Suprapubic skin (tissue), 4 donors: ENCODE data around the gene ADI1. TPM values are rescaled to one million over a fixed set of nuclear protein-coding genes. Genes with fewer than 3 reads are reported as not detected.
"Not testable (repeated sequence)": the region's sequence is repeated elsewhere in the genome, so short reads cannot be mapped to it uniquely, and the experiment has no call there.

Experiments used
- DNase-seq, 2 donors: peaks; one replicate each; pipeline ENCODE4 v3.0.0-alpha.2; 2019; ENCODE audit warnings: low spot score in 2 of 2
- H3K27ac ChIP-seq: fragments of 200-600 bp; sonication (generic); one replicate; pipeline ENCODE4 v1.5.1; 2019
- H3K27me3 ChIP-seq: fragments of 200-600 bp; sonication (generic); one replicate; pipeline ENCODE4 v1.5.1; 2019
- H3K36me3 ChIP-seq: fragments of 200-600 bp; sonication (generic); one replicate; pipeline ENCODE4 v1.5.1; 2019
- H3K4me1 ChIP-seq: fragments of 200-600 bp; sonication (generic); one replicate; pipeline ENCODE4 v1.5.1; 2019
- H3K4me3 ChIP-seq: fragments of 200-600 bp; sonication (generic); one replicate; pipeline ENCODE4 v1.5.1; 2019; ENCODE audit warnings: mild to moderate bottlenecking
- H3K9me3 ChIP-seq: fragments of 200-600 bp; sonication (generic); one replicate; pipeline ENCODE4 v1.5.1; 2019
- CTCF ChIP-seq, 2 donors: fragments of 200-600 bp in 1 of 2; fragments of 450-650 bp in 1 of 2; sonication (generic) in 1 of 2; IDR thresholded peaks; one replicate each; pipeline ENCODE4 v1.5.1; 2016 to 2019; ENCODE audit warnings: antibody characterized with exemption in 2 of 2, mild to moderate bottlenecking in 1 of 2, moderate library complexity in 1 of 2
- EP300 ChIP-seq: sonication (generic); formaldehyde crosslinking; IDR thresholded peaks from one replicate; pipeline ENCODE4 v1.6.1; 2017; ENCODE audit warnings: antibody characterized with exemption
- POLR2A ChIP-seq, 2 donors: fragments of 450-650 bp; IDR thresholded peaks; one replicate each; pipeline ENCODE4 v1.6.1; 2017; ENCODE audit warnings: antibody characterized with exemption in 2 of 2, mild to moderate bottlenecking in 2 of 2, moderate library complexity in 2 of 2
- POLR2AphosphoS5 ChIP-seq, 3 donors: sonication (generic); formaldehyde crosslinking; IDR thresholded peaks; one replicate each; pipeline ENCODE4 v1.6.1; 2017; ENCODE audit warnings: antibody characterized with exemption in 3 of 3
- WGBS: methylation state at CpG from one replicate; pipeline ENCODE4 v1.1.5; 2018; 5-methylcytosine and 5-hydroxymethylcytosine counted together
- total RNA-seq, 4 donors: library from RNA; depleted of rRNA; stranded (reverse); fragments of >200 nt; gene quantifications; one replicate each; pipeline ENCODE4 v1.1.0, GENCODE V29; 2016

ADI1 gene
- total RNA-seq, 4 donors from 2014 or later, result 39.2 to 54.4 (median 45.4) TPM

- WGBS, result 93% methylated on average over 18 of the region's 18 CpGs
- Histone ChIP-seq H3K36me3 (peaks cover 71% of the 10 kb centered on the region), H3K4me3 (no peak overlapping the region), H3K27ac (no peak overlapping the region), H3K4me1 (no peaks in the 10 kb centered on the region), H3K27me3 (no peaks in the 10 kb centered on the region), H3K9me3 (no peaks in the 10 kb centered on the region)
- DNase-seq, result peak in 1 of 2 donors; percentile 5
- TF ChIP-seq POLR2AphosphoS5 (IDR thresholded peaks at IDR 0.05) (no peak), EP300 (no peak), POLR2A (IDR thresholded peaks at IDR 0.05) (no peak)
These were observed 20.4 kb downstream of the ADI1 start for GRCh38 chr2:3498783-3499394.

- H3K4me1 ChIP-seq, DNase-seq, H3K27me3 ChIP-seq, H3K27ac ChIP-seq, H3K9me3 ChIP-seq, H3K4me3 ChIP-seq: not testable (repeated sequence)
- 96% methylated on average over 15 of the region's 15 CpGs for WGBS
- H3K36me3 ChIP-seq, result peaks cover 66% of the 10 kb centered on the region
These were observed 22.6 kb downstream of the ADI1 start for GRCh38 chr2:3496708-3497080.

GRCh38 chr2:3494984-3495666, 24.2 kb downstream of the ADI1 start:
- no peak overlapping the region for H3K4me3 ChIP-seq
- no peak for DNase-seq
- H3K4me1 ChIP-seq, result no peaks in the 10 kb centered on the region
- no peaks in the 10 kb centered on the region for H3K9me3 ChIP-seq
- no peaks in the 10 kb centered on the region for H3K27me3 ChIP-seq
- H3K36me3 ChIP-seq, result peaks cover 53% of the 10 kb centered on the region
- 96% methylated on average over 11 of the region's 13 CpGs for WGBS
- H3K27ac ChIP-seq, result no peak overlapping the region
- no peak for TF ChIP-seq CTCF (IDR thresholded peaks at IDR 0.05)
- no peak for TF ChIP-seq POLR2AphosphoS5 (IDR thresholded peaks at IDR 0.05)
- no peak for TF ChIP-seq POLR2A (IDR thresholded peaks at IDR 0.05)
- TF ChIP-seq EP300, result no peak

GRCh38 chr2:3493615-3494007, 25.7 kb downstream of the ADI1 start:
- Histone ChIP-seq H3K27ac (no peak overlapping the region), H3K9me3 (no peaks in the 10 kb centered on the region), H3K4me1 (peaks cover 5% of the 10 kb centered on the region), H3K4me3 (no peak overlapping the region), H3K27me3 (no peaks in the 10 kb centered on the region), H3K36me3 (peaks cover 38% of the 10 kb centered on the region)
- TF ChIP-seq POLR2AphosphoS5 (IDR thresholded peaks at IDR 0.05), result no peak
- TF ChIP-seq POLR2A (IDR thresholded peaks at IDR 0.05), result no peak
- no peak for TF ChIP-seq CTCF (IDR thresholded peaks at IDR 0.05)
- no peak for TF ChIP-seq EP300
- WGBS, result 40% methylated on average over 10 of the region's 10 CpGs
- peak in 1 of 2 donors; percentile 28 for DNase-seq

GRCh38 chr2:3492951-3493614, 26.2 kb downstream of the ADI1 start:
- Histone ChIP-seq H3K4me3 (no peak overlapping the region), H3K36me3 (peaks cover 33% of the 10 kb centered on the region), H3K27ac (no peak overlapping the region), H3K27me3 (no peaks in the 10 kb centered on the region), H3K4me1 (peaks cover 6% of the 10 kb centered on the region), H3K9me3 (no peaks in the 10 kb centered on the region)
- DNase-seq, result peak in 1 of 2 donors; percentile 52
- 59% methylated on average over 25 of the region's 29 CpGs for WGBS
- TF ChIP-seq EP300 (no peak), POLR2AphosphoS5 (IDR thresholded peaks at IDR 0.05) (no peak), CTCF (IDR thresholded peaks at IDR 0.05) (no peak), POLR2A (IDR thresholded peaks at IDR 0.05) (no peak)

- peaks cover 26% of the 10 kb centered on the region for H3K36me3 ChIP-seq
- 89% methylated on average over 10 of the region's 12 CpGs for WGBS
- not testable (repeated sequence) for H3K27ac ChIP-seq, H3K27me3 ChIP-seq, H3K9me3 ChIP-seq, H3K4me1 ChIP-seq, H3K4me3 ChIP-seq
- peak in 1 of 2 donors; percentile 26 for DNase-seq
These were observed 26.9 kb downstream of the ADI1 start for GRCh38 chr2:3492475-3492787.
